SU-DHL-6 (cell line): ENCODE measurements around the gene RNF150.

ENCODE experiments used
- H2AFZ ChIP-seq: fragments of 200-600 bp; sonication (generic); 2 replicates; pipeline ENCODE4 v1.6.1; 2014; ENCODE audit warnings: low read depth, mild to moderate bottlenecking, moderate library complexity, mixed read lengths, antibody characterized with exemption, low read length; ENCODE audit not compliant: severe bottlenecking
- H3F3A ChIP-seq: fragments of 200-600 bp; shearing (Covaris generic); 2 replicates; pipeline ENCODE4 v1.6.0; 2016; ENCODE audit warnings: antibody characterized with exemption, mild to moderate bottlenecking; ENCODE audit not compliant: insufficient read depth
- H3K27ac ChIP-seq: fragments of 200-600 bp; sonication (generic); 2 replicates; pipeline ENCODE4 v1.5.1; 2016; ENCODE audit warnings: low read depth, mild to moderate bottlenecking, low read length, moderate library complexity, mixed read lengths
- H3K27me3 ChIP-seq: fragments of 200-600 bp; sonication (generic), shearing (Covaris generic); 2 replicates; pipeline ENCODE4 v1.6.0; 2014; ENCODE audit warnings: mild to moderate bottlenecking, low read length
- H3K36me3 ChIP-seq: fragments of 200-600 bp; sonication (generic); 2 replicates; pipeline ENCODE4 v1.6.1; 2014; ENCODE audit warnings: mild to moderate bottlenecking, low read length, mixed read lengths
- H3K4me2 ChIP-seq: fragments of 300-600, 200-600 bp; shearing (Covaris generic), sonication (generic); 2 replicates; pipeline ENCODE4 v1.6.0; 2014; ENCODE audit warnings: low read length, low read depth, mild to moderate bottlenecking; ENCODE audit not compliant: poor library complexity, severe bottlenecking
- H3K4me3 ChIP-seq: fragments of 200-600 bp; sonication (generic); 2 replicates; pipeline ENCODE4 v1.5.1; 2014; ENCODE audit warnings: antibody characterized with exemption, low read length, mild to moderate bottlenecking, mixed read lengths; ENCODE audit not compliant: insufficient read depth, poor library complexity, severe bottlenecking
- H3K79me2 ChIP-seq: fragments of 200-600 bp; sonication (generic); 2 replicates; pipeline ENCODE4 v1.6.1; 2014; ENCODE audit warnings: mild to moderate bottlenecking, low read length, moderate library complexity; ENCODE audit not compliant: insufficient read depth
- H3K9ac ChIP-seq: fragments of 200-600 bp; sonication (generic); 2 replicates; pipeline ENCODE4 v1.7.0; 2014; ENCODE audit warnings: mild to moderate bottlenecking, low read length
- H3K9me2 ChIP-seq: fragments of 200-600 bp; sonication (generic); replicated peaks from 2 replicates; pipeline ENCODE4 v1.6.1; 2014; ENCODE audit warnings: low read length; ENCODE audit not compliant: insufficient read depth
- H3K9me3 ChIP-seq: fragments of 200-600 bp; sonication (generic); 2 replicates; pipeline ENCODE4 v1.6.1; 2014; ENCODE audit warnings: low read length, mixed read lengths; ENCODE audit not compliant: insufficient read depth
- H4K20me1 ChIP-seq: fragments of 200-600 bp; sonication (generic); 2 replicates; pipeline ENCODE4 v1.6.1; 2014; ENCODE audit warnings: low read depth, mild to moderate bottlenecking, antibody characterized with exemption, low read length, moderate library complexity, mixed read lengths
- CTCF ChIP-seq: fragments of 200-600 bp; sonication (generic); IDR thresholded peaks from one replicate; pipeline ENCODE4 v1.5.1; 2017; ENCODE audit warnings: antibody characterized with exemption, mild to moderate bottlenecking, low read length, moderate library complexity; ENCODE audit not compliant: insufficient read depth, poor library complexity, severe bottlenecking
- EZH2phosphoT487 ChIP-seq: fragments of 200-600 bp; sonication (generic), shearing (Covaris generic); conservative IDR thresholded peaks from 2 replicates; pipeline ENCODE4 v1.6.1; 2018; ENCODE audit warnings: mild to moderate bottlenecking, antibody characterized with exemption, low read length, moderate library complexity, mixed read lengths

RNF150 gene

GRCh38 chr4:141079393-141079930, 53.8 kb downstream of the RNF150 start:
- H3K9me2 ChIP-seq: no peaks in the 10 kb centered on the region
- no peak overlapping the region for H3K4me2 ChIP-seq
- H3K36me3 ChIP-seq: no peaks in the 10 kb centered on the region
- H3K9me3 ChIP-seq: no peaks in the 10 kb centered on the region
- no peak overlapping the region for H3K9ac ChIP-seq
- H3K79me2 ChIP-seq: no peaks in the 10 kb centered on the region
- no peaks in the 10 kb centered on the region for H4K20me1 ChIP-seq
- H3K4me3 ChIP-seq: no peak overlapping the region
- no peak overlapping the region for H3K27ac ChIP-seq
- H2AFZ ChIP-seq: no peak overlapping the region
- no peaks in the 10 kb centered on the region for H3F3A ChIP-seq
- H3K27me3 ChIP-seq: no peaks in the 10 kb centered on the region
- TF ChIP-seq EZH2phosphoT487 (no peak), CTCF (no peak)

DNA sequence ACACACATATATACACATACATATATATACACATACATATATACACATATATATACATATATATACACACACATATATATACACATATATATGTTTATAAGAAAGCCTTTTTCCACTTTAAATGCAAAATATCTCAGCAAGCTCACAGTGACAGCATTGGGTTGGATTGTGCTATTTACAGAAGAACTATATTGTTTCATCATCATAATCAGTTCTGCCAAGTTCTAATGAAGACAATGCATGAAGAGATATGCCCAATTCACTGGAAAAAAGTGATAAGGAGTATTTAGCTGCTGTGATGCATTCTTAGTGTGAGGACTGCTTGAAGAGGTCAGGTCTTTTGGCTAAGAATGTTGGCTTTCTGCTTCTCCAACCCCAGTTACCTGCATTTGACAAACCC, 54.4 kb downstream of the RNF150 start:
- no peak overlapping the region for H3K9ac ChIP-seq
- no peaks in the 10 kb centered on the region for H3K9me3 ChIP-seq
- H4K20me1 ChIP-seq: no peaks in the 10 kb centered on the region
- H3K36me3 ChIP-seq: no peaks in the 10 kb centered on the region
- H3K27ac ChIP-seq: no peak overlapping the region
- TF ChIP-seq CTCF (no peak), EZH2phosphoT487 (no peak)
- H3K4me2 ChIP-seq: no peak overlapping the region
- H3K79me2 ChIP-seq: no peaks in the 10 kb centered on the region
- H3K4me3 ChIP-seq: no peak overlapping the region
- H3F3A ChIP-seq: no peaks in the 10 kb centered on the region
- H2AFZ ChIP-seq: no peak overlapping the region
- no peaks in the 10 kb centered on the region for H3K27me3 ChIP-seq
- no peaks in the 10 kb centered on the region for H3K9me2 ChIP-seq

DNA sequence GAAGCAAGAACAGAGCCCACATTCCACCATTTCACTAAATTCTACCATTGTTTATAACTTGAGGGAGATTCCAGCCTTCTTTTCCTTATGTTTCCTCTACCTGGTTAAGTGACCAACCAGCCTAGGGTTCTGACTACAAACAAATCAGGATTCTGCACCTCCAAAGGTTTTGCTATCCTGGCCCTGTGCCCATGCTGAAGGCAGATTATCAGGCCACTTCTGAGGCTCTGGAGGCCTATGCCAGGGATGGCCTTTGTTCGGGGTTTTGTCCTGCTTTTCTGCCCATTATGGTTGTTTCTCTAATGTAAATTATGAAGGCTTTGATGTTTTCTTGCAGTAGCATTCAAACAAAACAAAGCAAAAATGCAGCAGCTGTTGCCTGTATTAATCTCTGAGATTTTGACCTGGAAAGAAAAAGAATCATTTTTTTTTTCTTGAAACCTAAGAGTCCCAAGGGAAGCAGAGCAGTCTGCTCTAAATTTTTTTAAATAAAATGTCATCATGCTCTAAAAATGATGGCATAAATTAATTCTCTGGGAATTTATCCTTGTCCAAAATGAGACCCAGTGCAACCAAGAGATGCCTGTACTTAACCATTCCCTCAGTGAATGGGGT, 55.6 kb downstream of the RNF150 start:
- Histone ChIP-seq H3K4me3 (no peak overlapping the region), H4K20me1 (no peaks in the 10 kb centered on the region), H3K9me3 (no peaks in the 10 kb centered on the region), H3K27ac (no peak overlapping the region), H3K9me2 (no peaks in the 10 kb centered on the region), H3F3A (no peaks in the 10 kb centered on the region), H3K79me2 (no peaks in the 10 kb centered on the region), H3K4me2 (no peak overlapping the region), H3K9ac (no peak overlapping the region), H3K27me3 (no peaks in the 10 kb centered on the region), H3K36me3 (no peaks in the 10 kb centered on the region), H2AFZ (no peak overlapping the region)
- no peak for TF ChIP-seq CTCF
- TF ChIP-seq EZH2phosphoT487: no peak
